ENCODE data around the gene SPATS2L.
A peak's percentile ranks its signal among the peaks of the same experiment; 100 is the strongest.

The SPATS2L gene

GRCh38 chr2:200472853-200473464, 166.5 kb downstream of the SPATS2L start:
- no peak for DNase-seq

- no peak for DNase-seq
These were observed 169.3 kb downstream of the SPATS2L start for GRCh38 chr2:200475795-200476194.

- DNase-seq, result no peak
These were observed 170.3 kb downstream of the SPATS2L start for GRCh38 chr2:200476836-200477235.

GRCh38 chr2:200477667-200478131, 171.2 kb downstream of the SPATS2L start:
- no peak for DNase-seq

GRCh38 chr2:200479692-200480265, 173.3 kb downstream of the SPATS2L start:
- DNase-seq, result no peak

GRCh38 chr2:200482194-200482593, 175.7 kb downstream of the SPATS2L start:
- no peak for DNase-seq

- no peak for DNase-seq
These were observed 177.3 kb downstream of the SPATS2L start for GRCh38 chr2:200483729-200484198.

- DNase-seq, result no peak
These were observed 178.4 kb downstream of the SPATS2L start for GRCh38 chr2:200484934-200485333.

- DNase-seq, result no peak
These were observed 180.0 kb downstream of the SPATS2L start for GRCh38 chr2:200486529-200486928.

GRCh38 chr2:200488169-200488568, 181.7 kb downstream of the SPATS2L start:
- DNase-seq, result no peak

GRCh38 chr2:200490001-200490400, 183.5 kb downstream of the SPATS2L start:
- no peak for DNase-seq

GRCh38 chr2:200492656-200493055, 186.2 kb downstream of the SPATS2L start:
- no peak for DNase-seq

GRCh38 chr2:200494048-200494447, 187.6 kb downstream of the SPATS2L start:
- DNase-seq, result no peak

- DNase-seq, result no peak
These were observed 190.2 kb downstream of the SPATS2L start for GRCh38 chr2:200496696-200497095.

- no peak for DNase-seq
These were observed 192.1 kb downstream of the SPATS2L start for GRCh38 chr2:200498402-200499162.

- no peak for DNase-seq
These were observed 195.7 kb downstream of the SPATS2L start for GRCh38 chr2:200502196-200502595.

GRCh38 chr2:200506679-200507078, 200.2 kb downstream of the SPATS2L start:
- no peak for DNase-seq

GRCh38 chr2:200507179-200507578, 200.7 kb downstream of the SPATS2L start:
- no peak for DNase-seq

GRCh38 chr2:200509235-200509611, 202.7 kb downstream of the SPATS2L start:
- DNase-seq, result peak in 2 of 6 experiments; percentile 2 to 23

GRCh38 chr2:200509612-200510433, 203.3 kb downstream of the SPATS2L start, which contains the start of gene KCTD18:
Gene KCTD18 (minus strand): TSS chr2:200510068. CDS start chr2:200507016, 3,052 bp downstream.
- DNase-seq, result peak; percentile 75 to 86 (median 86)

GRCh38 chr2:200515155-200515554, 208.7 kb downstream of the SPATS2L start:
- peak in 3 of 6 experiments; percentile 25 to 46 (median 35) for DNase-seq

GRCh38 chr2:200523158-200523557, 216.7 kb downstream of the SPATS2L start:
- DNase-seq, result no peak

GRCh38 chr2:200523604-200524003, 217.1 kb downstream of the SPATS2L start:
- no peak for DNase-seq
